Stimulated activated CD4-positive, alpha-beta T cell treated with anti-CD3 and anti-CD28 coated beads, Interleukin-1b, Interleukin-23, amount 100 ng/mL, for 24 hours (primary cell): ENCODE data around the gene C1QTNF5.

Experiments
- DNase-seq, 4 experiments: peaks; one replicate each; pipeline ENCODE4 v3.0.0-alpha.2; 2020; ENCODE audit warnings: low read depth in 4 of 4, low spot score in 1 of 4

Gene C1QTNF5

GRCh38 chr11:119359365-119360214 is 18.9 kb upstream of the C1QTNF5 start:
- no peak for DNase-seq

GRCh38 chr11:119357074-119357473 is 16.4 kb upstream of the C1QTNF5 start:
- DNase-seq: no peak

GRCh38 chr11:119356349-119357031 is 15.8 kb upstream of the C1QTNF5 start:
- peak; percentile 45 to 63 (median 58) for DNase-seq

GRCh38 chr11:119355091-119355843 is 14.6 kb upstream of the C1QTNF5 start:
- no peak for DNase-seq

DNA sequence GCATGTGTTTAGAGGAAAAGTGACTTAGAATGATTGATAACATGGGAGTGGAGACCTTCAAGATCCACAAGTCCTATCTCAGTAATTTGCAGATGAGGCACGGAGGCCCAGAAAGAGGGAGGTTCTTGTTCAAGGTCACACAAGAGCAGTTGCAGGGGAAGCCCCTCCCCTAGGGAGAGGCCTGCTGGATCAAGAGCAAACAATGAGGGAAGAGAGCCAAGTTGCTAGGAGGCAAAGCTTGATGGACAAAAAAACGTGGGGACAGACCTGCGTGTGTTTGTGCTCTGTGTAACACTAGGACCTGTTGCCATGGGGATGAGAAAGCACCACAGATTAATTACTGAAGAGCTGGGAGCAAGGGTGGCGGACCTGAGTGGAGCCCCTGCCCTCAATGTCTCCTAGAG is 12.2 kb upstream of the C1QTNF5 start:
- DNase-seq: no peak

DNA sequence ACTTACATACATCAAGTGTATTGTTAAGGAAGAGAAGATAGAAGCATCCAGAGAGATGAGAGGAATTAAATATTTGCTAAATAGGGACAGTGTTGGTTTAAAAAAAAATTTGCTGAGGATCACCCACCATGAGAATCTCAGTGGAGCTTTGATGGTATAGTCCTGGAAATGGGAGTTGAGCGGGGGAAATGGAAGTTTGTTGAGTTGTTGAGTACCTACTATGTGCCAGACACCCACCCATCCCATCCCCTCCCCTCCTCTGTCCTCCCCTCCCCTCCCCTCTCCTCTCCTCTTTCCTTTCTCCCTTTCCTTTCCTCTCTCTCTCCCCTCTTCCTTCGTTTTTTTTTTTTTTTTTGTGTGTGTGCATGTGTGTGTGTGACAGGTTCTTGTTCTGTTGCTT is 10.5 kb upstream of the C1QTNF5 start:
- DNase-seq: no peak

DNA sequence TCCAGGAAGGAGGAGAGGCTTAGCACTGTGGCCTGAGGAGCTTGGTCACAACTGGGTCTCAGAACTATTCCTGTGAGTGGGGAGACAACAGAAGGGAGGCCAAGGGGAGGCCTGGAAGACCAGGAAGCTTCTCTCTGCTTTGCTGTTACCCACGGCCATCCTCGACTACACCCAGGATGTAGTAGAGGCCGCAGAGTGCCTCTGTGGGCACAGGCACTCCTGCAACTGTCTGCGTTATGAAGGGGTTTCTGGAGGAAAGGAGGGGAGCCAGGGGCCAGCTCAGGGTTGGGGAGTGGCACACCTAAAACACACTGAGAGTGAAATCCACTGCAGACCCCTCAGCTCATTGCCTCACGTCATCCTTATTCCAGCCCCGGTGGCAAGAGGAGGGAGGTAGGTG is 9.6 kb upstream of the C1QTNF5 start:
- no peak for DNase-seq

GRCh38 chr11:119347940-119348605 is 7.4 kb upstream of the C1QTNF5 start:
- DNase-seq: no peak

DNA sequence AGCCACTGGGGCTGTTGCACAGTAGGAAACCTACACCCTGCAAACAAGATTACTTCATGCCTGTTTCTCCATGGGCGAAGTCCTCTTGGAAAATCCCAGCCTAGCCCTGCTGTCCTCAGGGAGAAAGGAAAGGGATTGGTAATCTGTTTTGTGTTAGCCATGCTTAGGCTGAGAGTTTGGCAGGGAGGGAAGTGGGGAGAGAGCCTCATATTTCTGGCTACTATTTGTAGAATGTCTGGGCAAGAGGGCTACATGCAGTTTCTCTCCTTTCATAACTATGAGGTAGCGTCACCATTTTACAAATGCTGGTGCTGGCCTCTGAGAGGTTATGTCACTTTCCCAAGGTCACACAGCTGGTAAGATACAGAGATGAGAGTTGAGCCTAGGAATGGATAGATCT is 6.6 kb upstream of the C1QTNF5 start:
- no peak for DNase-seq

DNA sequence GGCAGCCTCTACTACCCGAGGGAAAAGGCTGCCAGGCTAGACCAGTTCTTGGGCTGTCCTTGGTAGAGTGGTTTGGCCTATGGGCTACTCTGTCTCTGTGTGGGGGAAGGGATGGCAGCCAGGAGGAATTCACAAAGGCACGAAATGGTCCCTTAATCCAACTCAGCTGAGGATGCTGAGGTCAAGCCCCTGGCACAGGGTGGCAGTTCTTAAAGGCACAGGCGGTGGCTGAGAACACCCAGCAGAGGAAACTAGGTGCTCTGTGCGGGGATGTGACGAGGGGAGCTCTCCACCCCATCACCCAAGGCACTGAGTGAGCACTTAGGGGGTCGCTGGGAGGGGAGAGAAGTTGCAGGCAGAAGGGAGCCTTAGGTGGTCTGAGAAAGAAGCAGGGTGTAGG is 5.9 kb upstream of the C1QTNF5 start, which contains the start of gene MFRP:
Gene MFRP, minus strand, starts transcription at position 101 of the 400 bp plus-strand sequence. CDS start 192 bp downstream, outside the sequence.
- DNase-seq: no peak

GRCh38 chr11:119345685-119346084 is 5.0 kb upstream of the C1QTNF5 start:
- no peak for DNase-seq

- DNase-seq: no peak
Measured at GRCh38 chr11:119344291-119345010, 3.8 kb upstream of the C1QTNF5 start.

DNA sequence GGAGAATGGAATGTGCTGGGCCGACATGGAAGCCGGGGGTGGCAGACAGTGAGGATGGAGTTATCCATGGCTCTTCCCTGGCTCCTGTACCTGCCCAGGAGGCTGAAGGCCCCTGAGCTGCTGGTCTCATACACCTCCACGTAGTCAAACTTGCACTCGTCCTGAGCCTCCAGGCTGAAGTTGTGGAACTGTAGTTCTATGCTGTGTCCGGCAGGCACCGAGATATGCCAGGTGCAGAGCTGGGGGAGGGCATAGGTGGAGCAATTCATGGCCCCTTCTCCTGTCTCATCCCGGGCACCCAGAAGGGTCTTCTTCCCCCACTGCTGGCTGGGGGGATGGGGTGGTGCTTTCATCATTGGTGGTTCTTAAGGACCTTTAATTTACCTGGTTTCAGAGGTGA is 3.0 kb upstream of the C1QTNF5 start:
- DNase-seq: no peak

- no peak for DNase-seq
Measured at GRCh38 chr11:119342362-119343130, 1.9 kb upstream of the C1QTNF5 start.

DNA sequence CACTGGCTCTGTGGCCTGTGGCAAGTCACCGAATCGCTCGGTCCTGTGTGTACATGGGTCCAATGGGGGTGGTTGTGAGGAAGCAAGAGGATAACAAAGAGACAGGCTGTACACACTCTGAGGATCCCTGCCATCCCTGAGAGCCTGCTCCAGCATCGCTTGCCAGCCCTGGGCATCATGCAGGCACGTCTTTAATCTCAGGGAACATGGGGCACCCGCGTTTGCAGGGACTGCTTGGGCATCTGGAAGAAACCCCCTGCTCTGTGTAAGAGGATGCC is 1.3 kb upstream of the C1QTNF5 start:
- DNase-seq: no peak

GRCh38 chr11:119341222-119342022 is 739 bp upstream of the C1QTNF5 start:
- no peak for DNase-seq

- no peak for DNase-seq
Measured at GRCh38 chr11:119339589-119340334, 921 bp downstream of the C1QTNF5 start.

DNA sequence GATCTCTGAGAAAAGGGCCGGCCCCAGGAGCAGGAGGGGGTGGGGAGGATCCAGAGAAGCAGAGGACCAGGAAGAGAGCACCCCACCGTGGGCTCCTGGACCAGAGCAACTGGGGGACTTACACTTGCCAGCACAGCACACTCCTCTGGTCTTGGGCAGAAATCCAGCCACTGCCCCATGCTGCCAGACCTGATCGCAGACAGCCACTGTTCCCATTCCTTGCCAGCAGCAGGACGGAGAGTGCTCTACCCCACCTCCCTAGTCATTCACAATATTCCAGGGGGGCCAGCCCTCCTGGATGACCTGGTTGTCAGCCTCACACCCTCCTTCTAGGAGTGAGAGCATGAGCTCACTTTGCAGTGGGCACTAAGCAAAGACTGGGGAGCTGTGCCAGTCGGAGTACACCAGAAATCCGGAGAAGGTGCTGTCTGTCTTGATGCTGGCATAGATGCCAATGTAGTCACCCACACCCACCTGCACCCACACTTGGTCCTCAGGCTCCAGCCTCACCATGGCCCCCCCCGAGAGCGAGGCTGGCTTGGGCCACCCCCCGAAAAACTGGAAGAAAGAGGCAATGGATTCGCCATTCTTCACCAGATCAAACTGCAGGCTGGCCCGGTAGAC is 1.6 kb downstream of the C1QTNF5 start:
- no peak for DNase-seq
